ENCODE measurements around the gene MRPS2.
"Not testable (repeated sequence)": the region's sequence is repeated elsewhere in the genome, so short reads cannot be mapped to it uniquely, and the experiment has no call there.

The MRPS2 gene

DNA sequence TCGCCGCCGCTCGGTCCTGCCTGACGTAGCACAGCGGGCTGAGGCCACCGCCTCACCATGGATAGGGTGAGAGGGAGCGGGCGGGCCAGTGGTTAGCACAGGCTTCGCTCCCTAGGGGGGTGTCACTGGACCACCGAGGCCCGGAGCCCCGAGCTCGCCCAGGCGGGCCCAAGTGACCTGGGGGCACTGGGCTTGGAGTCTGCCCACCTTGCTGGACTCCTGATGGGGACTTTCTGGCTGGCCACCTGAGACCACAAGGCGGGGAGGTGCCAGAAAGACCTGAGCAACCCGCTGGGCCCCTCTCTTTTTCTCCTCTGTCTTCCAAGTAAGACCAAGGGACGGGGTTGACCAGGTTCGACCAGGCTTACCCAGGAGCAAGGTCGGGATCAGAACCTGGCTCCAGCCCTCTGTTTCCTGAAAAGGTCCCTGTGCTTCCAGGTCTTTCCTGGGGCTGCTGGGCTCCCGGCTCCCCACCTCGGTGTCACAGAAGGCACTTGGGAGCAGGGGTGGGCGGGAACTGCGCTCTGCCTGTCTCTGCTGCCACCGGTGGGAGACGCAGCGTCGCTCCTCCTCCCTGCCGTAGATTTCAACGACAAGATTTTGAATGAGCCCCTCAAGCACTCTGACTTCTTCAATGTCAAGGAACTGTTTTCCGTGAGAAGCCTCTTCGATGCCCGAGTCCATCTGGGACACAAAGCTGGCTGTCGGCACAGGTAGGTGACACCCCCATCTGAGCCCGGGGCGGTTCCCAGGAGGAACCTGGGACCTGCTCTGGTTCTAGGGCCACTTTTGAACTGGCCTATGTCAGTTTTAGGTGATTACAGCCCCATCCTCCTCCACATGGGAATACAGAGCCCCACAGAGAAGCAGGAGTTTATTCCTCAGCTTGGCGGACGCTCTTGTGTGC is 1.0 kb downstream of the MRPS2 start:
- peak; percentile 84 for DNase-seq

DNA sequence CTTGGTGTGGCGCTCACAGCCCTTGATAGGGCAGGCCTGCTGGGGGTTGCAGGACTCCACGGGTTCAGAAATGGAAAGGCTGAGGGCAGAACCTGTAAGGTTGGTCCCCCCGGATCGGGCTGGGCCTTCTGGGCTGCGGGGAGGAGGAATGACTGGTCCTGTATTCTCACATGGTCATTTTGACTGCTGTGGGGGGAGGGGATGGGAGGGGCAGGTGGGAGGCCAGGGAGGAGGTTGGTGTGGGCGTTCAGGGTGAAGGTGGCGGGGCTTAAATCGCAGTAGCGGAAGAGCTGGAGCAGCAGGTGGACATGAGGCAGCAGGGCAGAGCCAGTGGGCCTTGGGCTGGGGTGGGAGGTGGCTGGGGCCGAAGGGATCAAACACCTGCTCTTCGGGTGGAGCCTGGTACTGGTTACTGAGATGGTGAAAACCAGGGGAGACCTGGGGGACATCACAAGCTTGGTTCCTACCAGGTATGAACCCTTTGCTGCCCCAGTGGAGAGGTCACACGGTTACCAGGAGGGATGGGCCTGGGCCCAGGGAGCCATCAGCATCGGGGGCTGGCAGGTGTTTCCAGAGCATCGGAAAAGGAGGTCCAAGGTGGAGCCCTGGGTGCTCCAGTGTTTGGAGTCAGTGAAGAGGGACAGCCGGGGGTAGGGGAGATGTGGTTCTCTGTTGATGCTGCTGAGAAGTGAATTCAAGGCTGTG is 1.8 kb downstream of the MRPS2 start:
- DNase-seq = no peak

DNA sequence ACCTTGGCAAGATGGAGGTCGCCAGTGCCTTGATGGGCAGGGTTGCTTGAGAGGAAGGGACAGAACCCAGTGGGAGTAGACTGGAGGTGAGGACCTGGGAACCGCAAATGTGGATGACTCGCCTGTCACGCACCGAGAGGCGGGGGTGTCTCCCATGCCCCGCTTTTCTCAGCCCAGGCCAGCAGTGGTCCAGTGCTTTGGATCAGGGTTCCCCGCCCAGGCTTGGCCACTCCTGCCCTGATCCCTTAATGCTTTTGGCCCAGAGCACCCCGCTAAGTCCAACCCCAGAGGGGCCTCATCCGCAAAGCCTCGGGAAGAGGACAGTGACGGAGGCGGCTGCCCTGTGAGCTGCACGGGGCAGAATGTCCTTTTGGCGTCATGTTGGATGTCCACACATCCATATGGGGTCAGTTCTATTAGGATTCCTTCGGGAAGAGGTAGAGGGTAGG is 2.4 kb downstream of the MRPS2 start:
- no peak for DNase-seq

DNA sequence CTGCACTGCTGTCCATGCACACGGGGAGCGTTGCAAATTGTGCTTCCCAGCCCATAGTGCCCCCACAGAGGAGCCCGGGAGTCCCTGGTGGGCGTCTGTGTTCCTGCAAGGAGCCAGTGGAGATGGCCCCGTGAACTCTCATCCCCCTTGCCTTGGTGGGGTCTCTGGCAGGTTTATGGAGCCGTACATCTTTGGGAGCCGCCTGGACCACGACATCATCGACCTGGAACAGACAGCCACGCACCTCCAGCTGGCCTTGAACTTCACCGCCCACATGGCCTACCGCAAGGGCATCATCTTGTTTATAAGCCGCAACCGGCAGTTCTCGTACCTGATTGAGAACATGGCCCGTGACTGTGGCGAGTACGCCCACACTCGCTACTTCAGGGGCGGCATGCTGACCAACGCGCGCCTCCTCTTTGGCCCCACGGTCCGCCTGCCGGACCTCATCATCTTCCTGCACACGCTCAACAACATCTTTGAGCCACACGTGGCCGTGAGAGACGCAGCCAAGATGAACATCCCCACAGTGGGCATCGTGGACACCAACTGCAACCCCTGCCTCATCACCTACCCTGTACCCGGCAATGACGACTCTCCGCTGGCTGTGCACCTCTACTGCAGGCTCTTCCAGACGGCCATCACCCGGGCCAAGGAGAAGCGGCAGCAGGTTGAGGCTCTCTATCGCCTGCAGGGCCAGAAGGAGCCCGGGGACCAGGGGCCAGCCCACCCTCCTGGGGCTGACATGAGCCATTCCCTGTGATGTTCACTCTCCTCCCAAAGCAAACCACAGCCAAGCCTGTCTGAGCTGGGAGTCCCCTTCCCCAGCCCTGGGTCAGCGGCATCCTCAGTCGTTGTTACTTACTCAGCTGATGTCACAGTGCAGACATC is 3.1 kb downstream of the MRPS2 start:
- no peak for DNase-seq

DNA sequence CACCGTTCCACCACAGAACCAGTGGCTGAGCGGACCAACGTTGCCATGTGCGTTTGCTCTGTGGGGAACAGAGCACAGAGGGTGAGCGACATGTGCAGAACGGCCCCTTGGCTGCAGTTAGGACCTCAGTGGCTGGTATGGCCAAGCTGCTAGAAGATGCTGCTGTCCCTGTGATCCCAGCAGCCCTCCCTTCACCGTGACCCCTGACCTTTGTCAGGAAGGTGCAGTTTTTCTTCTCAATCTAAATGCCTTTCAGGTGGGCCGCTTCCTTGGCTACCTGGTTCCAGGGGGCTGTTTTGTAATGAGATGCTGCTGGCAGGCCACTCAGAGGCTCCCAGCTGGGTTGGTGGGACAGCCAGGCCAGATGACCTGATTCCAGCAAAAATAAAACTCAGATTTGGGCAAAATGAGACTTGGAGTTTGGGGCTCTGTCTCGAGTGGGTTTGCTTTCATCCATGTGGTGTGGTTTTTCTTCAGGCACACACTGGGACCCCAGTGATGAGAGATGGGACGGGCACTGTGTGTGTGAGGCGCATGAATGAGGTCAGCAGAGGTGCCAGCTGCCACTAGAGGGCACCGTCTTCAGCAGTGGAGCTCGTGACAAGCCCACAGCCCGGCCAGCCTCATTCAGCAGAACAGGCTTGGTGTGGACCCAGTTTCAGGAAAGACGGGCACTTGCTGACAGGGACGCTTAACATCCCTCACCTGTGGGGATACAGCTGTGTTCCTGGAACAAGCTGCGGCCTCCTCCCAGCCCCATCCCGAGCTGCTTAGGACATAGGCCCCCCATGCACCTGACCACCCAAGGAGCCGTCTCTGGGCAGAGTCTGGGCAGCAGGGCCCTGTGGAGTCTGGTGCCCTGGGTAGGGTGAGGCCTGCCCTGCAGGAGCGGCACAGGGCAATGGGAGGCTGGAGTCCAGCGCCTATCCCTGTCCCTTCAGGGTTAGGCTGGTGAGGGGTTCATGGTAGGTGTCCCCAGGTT is 4.1 kb downstream of the MRPS2 start:
- DNase-seq = peak; percentile 88

DNA sequence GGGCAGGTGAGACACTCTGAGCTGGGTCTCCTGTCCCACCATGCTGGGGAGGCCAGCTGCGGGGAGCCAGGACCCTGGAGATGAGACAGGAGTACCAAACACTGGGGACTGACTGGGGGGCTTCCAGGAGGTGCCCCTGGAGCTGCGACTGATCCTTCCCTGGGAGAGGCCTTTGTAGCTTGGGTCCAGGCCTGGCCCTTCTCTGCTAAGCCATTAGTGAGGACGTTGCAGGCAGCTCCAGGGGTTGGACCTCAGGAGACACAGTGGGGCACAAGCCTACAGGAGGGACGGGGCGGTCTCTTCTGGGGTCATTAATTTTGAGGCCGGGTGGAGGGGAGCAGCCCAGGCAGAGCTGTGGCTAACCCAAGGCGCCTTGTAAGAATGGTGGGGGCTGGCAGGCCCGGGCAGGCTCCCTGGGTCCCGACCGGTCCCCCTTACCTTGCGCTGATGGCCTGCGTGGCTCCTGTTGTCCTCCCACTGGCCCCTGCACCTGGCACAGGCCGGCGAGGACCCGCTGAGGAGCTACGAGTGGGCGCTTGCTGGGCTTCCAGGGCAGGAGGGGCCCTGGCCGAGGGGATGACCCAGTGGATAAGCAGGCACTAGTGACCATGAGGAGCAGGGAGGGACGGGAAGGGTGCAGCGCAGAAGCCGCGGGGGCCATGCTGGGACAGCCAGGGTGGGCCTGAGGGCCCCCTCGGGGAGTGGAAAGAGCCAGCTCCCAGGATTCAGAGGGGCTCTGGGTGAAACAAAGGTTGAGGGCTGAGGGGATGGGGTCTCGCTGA is 5.1 kb downstream of the MRPS2 start:
- DNase-seq = no peak

DNA sequence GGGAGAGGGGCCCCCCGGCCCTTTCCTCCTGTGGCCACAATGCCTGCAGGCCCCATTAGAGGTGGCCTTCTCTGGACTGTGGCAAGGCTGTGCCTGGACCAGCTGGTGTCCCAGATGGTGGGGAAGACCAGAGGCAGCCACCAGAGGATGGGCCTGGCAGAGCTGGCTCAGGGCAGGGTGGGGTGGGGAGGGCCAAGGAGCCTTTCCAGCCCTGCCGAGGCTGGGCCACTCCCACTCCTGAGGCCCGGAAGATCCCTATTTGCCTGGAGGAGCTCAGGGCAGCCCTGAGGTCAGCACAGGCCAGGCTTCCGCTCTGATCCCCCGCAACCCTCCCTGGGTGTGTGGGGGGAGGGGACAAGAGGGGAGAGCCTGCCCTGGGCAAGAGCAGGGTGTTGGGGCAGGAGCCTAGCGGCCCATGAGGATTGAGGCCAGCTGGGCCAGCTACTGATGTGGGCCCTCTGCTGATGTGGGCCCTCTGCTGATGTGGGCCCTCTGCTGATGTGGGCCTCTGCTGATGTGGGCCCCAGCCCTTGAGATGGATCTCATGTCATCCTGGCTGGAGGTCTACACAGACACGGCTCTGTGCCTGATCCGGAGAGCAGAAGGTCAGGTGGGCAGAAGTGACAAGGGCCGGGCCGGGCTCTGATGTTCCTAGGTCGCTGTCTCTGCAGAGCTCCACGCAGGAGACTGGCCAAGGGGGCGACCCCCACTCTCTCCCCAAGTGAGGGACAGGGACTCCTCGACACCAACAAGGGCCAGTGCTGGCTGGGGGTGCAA is 6.0 kb downstream of the MRPS2 start:
- no peak for DNase-seq

DNA sequence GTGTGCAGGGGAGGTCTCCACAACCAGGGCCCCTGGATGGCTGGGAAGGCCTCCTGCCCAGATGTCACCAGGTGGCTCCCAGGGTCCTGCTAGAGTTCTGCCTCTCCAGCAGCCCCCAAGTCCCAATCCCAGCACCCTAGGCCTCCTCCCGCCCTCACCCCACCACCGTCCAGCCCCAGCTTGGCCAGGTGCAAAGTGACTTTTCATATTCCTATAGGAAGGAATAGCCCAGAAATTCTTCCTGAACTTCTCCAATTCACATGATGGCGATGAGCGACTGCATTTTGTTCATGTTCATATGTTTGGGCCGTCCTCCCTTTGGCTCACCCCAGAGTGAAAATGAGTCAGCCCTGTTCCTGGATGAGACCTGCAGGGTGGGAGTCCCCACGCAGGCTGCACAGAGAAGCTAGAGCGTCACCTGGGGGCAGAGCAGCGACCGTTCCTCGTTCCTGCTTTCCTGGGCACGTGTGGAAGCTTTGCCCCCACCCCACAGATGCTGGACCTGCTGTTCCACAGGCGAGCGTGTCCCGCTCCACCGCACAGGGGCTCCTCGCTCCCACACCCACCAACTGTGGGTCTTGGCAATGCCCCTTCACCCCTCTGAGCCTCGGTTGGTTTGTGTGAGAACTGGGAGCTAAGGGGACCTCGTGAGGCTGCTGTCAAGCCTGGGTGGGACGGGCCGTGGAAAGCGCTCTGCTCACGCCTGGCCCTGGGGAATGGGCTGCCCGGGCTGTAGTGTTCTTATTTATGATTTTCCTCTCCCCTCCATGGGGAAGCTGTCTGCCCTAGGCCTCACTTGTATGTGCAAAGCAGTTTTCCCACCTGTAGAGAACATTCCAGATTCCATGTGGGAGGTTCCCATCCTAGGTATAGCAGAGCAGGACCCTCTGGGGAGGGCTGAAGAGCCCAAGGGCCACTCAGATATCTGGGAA is 6.9 kb downstream of the MRPS2 start:
- no peak for DNase-seq

DNA sequence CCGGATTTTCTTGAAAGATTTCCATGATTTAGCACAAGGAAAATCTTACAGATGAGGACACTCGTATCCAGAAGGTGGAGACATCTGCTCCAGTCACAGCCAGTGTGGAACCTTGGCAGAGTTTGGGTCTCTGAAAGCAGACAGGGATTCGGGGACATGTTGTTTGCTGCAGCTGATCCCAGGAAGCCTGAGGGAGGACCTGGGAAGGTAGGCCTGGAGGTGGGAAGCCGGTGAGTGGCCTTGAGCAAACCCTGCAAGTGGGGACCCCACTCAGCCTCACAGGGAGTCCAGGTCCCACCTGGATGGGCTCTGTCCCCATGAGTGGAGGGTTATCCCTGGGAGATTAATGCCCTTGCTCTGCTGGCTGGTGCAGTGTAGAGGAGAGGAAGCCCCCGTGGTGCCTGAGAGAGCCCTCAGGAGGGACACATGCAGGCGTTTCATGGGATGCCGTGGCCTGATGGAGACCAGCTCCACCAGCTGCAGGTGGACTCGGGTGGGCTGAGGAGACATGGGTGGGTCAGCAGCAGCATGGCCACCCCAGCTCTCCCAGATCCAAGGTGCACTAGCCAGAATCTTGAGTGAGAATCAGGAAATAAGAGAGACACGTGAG is 7.8 kb downstream of the MRPS2 start:
- no peak for DNase-seq

DNA sequence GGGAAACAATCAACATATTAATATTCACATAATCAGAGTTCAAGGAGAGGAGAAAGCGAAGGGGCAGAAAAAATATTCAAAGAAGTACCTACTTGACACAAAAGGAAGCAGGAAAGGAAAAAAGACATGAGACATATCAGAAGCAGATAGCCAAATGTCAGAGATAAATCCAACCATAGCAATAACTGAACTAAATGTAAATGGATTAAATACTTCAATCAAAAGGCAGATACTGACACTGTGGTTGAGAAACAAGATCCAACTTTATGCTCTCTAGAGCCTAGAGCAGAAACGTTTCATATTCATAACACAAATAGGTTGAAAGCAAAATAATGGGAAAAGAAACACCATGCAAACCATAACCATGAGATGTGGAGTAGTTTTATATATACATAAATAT is 9.0 kb downstream of the MRPS2 start:
- DNase-seq = no peak

DNA sequence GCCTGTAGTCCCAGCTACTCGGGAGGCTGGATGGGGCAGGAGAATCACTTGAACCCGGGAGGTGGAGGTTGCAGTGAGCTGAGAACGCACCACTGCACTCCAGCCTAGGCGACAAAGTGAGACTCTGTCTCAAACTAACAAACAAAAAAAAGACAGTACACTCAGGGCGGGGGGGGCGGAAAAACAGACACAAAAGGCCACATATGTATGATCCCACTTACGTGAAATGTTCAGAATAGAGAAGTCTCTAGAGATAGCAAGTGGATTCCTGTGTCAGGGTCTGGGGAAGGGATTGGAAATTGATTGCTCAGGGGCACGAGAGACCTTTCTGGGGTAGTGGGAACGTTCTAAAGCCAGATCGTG is 11.7 kb downstream of the MRPS2 start:
- DNase-seq = no peak

DNA sequence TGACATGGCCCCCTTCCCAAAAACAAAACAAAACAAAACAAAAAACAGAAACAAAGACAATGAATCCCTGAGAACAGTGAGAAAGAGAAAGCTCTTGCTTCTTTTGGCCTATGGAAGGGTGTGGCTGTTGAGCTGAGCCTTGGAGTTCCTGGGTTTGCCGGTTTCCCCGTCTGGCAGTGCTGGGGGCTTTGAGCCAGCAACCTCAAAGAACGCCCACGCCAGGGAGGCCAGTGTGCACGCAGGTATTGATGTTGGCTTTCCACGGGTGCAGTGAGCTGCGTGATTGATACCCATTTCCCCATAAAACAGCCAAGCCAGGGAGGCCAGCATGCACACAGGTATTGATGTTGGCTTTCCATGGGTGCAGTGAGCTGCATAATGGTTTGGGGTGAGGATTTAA is 12.4 kb downstream of the MRPS2 start:
- no peak for DNase-seq

DNA sequence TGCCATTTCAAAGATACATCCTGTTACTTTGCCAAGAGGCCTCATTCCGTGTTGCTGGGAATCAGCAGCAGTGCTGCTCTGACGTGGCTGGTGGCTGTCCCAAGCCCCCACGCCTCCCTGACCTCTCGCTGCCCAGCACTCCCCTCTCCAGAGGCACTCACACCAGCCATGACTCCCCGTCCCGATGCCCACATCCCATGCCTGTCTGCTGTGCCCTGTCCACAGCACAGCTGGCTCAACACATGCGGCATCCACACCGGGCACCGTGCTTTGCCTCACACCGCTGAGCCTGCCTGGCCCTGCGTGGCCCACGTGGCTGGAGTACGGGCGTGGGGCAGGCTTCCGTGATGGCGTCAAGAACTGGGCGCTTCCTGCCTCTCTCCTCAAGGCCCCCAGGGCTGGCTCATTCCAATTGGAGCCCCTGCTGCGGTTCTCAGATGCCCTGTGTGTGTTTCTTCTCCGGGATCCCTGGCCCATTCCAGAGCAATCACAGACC is 12.9 kb downstream of the MRPS2 start:
- DNase-seq = no peak

DNA sequence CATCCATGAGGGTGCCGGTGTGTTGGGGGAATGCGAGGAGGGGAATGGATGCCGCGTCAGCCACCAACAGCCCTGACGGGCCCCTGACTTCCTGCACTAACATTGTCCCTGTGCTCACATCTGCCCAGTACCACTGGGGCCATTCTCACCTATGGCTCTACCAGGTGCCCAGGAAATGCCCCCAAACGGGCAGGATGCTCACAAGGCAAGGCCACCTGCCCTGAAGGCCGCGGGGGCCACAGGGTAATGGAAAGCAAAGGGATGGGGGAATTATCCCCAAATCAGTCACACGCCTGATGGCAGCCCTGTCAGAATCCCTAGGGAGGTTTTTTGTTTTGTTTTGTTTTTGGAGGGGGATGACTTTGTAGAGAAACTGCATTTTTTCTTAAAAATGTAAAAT is 13.4 kb downstream of the MRPS2 start:
- not testable (repeated sequence) for DNase-seq

DNA sequence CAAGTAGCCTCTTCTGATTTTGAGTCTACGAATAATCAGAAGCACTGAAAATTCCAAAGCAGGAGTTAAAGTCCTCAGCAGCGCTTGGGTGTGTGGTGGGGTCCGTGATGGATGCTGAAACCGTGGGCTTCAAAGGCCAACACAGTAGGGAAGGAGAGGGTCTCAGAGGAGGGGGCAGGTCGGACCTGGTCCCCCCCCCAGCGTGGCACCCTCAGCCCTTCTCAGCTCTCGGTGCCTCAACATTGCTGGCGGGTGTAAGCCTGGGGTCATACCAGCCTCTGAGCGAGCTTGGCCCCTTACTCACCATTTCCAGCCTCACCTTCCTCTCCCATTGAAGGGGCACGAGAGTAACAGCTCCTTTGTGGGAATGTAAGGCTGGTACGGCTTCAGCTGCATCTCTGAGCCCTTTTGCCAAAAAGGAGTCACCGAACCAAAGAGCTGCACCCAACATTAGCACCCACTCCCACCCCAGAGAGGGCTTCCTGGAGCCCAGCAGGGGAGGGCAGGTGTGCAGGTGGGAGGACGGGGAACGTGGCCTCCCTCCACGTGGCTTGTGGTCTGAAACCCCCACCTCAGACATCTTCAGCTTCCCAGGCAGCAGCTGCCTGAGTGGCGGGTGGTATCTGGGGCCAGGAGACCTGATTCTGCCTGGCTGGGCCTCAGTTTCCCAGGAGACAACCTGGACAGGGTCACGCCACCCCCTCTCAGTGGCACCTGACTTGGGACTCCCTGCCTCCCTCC is 14.0 kb downstream of the MRPS2 start:
- no peak for DNase-seq

DNA sequence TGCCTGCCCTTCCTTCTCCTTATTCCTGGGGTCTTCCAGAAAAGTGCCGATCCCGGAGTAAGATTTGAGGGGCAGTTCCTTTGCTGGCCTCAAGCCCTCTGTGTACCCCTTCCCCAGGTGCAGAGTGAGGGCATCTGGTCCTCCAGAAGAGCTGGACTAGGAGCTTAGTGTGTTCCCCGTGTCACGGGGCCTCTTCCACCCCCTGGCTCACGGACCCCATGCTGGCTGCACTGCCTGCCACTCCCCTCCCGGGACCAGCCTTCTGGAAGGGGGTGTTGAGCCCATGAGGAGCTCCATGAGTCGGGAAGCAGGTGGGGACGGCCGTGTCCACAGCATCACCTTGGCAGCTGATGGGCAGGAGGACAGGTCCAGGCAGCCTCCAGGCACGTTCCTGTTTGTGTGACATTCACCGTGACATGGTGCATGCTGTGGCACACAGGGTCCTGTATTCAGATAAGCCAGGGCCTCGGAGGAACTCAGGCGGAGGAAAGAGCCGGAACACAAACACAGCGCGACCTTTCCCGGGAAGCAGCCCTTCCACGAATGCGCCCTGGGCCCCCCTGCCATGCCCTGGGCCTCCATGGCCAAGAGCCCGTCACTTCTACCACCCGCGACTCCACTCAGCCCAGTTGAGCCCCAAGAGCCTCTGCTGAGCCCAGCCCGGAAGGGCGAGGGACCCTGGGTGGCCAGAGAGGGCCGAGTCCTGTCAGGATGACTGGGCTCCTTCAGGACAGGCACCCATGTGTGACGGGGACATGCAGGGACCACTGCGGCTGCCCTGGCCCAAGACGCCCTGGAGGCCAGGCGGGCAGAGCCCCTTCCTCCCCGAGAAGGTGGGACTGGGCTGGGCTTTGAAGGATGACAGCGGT is 14.8 kb downstream of the MRPS2 start:
- no peak for DNase-seq
